Stimulated activated CD4-positive, alpha-beta T cell treated with anti-CD3 and anti-CD28 coated beads, Interleukin-4, amount 100 ng/mL, for 4 hours (primary cell): Measurements from ENCODE around the gene RECQL.
A peak's percentile ranks its signal among the peaks of the same experiment; 100 is the strongest.
"Not testable (repeated sequence)": the region's sequence is repeated elsewhere in the genome, so short reads cannot be mapped to it uniquely, and the experiment has no call there.

Experiments
- DNase-seq, 2 experiments: peaks; one replicate each; pipeline ENCODE4 v3.0.0-alpha.2; 2020

Gene RECQL

DNA sequence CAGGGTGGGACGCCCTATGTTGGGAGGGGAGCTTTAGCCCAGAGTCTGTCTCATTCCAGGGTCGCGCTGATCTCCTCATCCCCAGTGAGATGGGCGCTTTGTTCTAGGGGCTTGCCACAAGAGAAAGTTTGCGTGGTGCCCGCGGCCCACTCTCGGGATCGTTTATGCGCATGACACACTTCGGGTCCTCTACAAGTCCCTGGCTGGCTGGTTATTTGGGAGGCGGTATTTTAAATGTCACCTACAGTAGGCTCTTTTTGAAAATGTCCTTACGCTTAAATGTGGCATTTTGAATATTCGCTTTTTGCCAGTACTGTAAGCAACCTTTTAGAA is 695 bp upstream of the RECQL start:
- DNase-seq = peak; percentile 21 to 38

DNA sequence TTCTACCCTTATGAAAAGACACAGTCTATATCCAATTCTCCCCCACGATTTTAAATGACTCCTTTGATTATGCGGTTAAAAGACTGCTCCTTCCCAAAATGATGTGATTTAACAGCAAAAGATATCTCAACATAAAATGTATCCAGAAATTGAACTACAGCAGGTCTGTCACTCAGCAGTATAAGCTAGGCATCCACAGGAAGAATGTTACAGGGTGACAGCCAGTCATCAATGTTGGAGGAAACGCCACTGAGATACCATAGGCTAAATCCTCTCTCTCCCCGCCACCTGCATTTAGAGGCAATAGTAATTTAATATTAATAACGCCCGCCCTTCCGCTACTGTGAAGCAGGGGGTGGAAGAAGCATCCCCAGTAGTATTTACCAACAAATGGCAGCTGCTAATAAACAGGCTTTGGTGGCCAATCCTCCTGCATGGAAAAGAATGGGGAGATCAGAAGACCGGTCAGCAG is 613 bp downstream of the RECQL start:
- DNase-seq = no peak

DNA sequence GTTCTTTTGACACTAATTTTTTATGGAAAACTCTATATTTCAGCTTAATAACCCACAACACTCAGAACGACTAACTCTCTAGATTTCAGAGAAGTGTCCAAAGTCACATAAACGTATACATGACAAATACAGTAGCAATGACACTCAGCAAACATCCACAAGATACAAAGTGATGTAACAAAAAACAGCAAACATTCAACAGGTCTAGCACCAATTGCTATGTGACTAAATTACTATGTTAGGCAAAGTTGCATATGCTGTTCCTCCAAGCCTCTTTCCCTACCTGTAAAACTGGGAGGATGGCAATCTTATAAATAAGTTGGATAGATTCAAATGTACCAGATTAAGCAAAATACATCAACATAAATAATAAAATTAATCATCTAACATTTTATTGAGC is 1.7 kb downstream of the RECQL start:
- no peak for DNase-seq

DNA sequence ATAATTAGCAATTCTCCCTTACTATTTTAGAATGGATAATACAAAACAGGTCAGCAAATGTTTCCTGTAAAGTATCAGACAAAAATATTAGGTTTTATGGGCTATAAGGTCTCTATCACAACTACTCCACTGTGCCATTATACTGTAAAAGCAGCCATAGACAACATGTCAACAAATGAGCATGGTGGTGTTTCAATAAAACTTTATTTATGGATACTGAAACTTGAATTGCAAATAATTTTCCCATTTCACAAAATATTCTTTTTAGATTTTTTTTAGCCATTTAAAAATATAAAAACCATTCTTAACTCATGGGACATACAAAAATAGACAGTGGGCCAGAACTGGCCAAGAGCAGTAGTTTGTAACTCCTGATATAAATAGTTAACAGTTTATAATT is 15.4 kb downstream of the RECQL start:
- no peak for DNase-seq

DNA sequence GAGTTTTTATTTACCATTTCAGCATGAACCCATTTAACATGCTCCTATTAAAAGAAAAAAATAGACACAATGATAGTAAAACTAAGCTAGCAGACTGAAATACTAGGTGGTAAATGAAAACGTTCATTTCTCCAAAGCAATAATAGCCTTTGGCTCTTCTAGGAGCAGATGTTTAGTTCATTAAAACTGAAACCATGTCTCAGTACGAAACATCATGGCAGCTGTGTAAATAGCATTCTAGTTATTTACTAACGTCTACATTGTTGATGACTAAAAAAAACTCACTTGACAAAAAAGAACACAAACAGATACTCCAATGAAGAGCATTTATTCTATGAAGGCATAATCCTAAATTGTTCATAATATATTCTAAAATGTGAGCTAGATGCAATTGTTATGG is 17.9 kb downstream of the RECQL start:
- no peak for DNase-seq

DNA sequence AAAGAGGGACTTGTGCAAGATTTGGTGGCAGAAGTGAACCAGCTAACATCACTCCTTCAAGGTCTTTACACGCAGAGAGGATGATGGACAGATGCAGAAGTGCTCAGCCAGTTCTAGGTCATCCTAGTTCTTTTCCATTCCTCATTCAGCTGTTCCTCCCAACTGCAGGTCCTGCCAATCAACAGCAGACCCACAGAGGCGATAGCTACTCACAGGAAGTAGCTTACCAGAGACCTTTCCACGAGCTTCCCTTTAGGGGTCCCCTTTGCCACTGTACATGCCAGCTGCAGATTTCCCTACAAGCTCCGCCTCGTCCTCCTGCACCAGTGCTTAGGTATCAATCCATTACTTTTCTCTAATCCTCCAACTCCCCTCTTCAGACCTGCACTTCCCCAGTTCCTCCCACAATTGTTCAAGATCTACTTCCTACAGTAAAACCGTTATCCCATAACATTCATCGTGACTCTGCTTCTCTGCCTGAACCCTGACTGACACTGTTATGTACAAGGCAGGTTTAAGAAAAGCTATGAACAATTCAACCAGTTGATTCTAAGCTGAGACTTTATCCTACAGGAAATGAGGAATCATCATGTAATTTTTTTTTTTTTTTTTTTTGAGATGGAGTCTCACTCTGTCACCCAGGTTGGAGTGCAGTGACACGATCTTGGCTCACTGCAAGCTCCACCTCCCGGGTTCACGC is 22.5 kb downstream of the RECQL start:
- DNase-seq = no peak

DNA sequence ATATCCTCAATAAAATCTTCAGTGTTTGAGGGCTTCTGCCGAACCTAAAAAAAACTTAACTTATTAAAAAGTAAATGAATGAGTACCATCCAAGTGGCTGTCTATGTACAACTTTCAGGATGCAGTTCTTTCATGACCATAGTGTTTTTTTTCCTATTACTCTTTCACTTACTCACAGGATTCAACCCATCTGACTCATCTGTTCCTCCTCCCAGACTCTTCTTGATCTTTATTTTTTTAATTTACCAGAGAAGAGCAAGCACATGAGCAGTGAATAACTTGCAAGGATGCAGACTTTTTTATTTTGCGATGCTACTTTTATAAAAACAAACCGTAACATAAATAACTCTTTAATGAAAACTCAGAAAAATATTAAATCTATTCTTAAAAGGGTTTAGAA is 24.5 kb downstream of the RECQL start:
- no peak for DNase-seq

DNA sequence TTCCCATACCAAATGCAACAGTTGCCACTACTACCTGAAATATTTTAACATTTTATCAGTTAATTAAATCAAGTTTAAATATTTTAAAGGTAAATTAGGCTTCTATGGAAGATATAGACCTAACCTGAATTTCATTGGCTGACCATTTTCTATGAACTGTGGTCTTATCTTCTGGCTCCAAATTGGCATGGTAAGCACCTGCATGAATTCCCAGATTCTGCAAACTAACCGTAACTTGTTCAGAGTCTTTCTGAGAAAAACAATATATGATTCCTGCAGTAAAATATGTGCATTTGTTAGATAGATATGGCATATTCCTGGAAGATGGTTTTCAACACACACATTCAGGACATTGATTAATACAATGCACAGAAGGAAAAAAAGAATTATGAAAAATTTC is 25.9 kb downstream of the RECQL start:
- DNase-seq = no peak

DNA sequence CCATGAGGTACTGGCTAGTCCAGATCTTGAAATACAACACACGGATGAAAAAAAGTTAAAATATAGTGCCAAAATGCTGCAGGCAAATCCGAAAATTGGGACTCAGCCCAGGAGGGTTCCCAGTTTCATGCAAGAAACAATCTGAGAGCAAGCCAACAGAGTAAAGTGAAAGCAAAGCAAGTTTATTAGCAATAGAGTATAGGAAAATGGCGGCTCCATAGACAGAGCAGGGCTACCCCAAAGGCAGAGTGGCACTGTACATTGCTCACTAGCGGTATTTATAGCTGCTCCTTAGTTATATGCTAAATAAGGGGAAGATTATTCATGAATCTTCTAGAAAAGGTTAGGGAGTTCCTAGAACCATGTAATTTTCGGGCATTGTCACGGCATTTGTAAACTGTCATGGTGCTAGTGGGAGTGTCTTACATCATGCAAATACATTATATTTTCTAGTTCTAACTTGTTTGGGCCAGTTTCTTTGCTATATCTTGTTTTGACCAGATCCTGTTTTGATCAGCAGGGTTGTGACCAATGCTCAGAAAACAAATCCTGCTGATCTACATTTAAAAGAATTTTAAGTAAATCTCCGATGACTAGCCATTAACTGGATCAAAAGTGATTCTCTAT is 29.1 kb downstream of the RECQL start:
- DNase-seq = no peak

DNA sequence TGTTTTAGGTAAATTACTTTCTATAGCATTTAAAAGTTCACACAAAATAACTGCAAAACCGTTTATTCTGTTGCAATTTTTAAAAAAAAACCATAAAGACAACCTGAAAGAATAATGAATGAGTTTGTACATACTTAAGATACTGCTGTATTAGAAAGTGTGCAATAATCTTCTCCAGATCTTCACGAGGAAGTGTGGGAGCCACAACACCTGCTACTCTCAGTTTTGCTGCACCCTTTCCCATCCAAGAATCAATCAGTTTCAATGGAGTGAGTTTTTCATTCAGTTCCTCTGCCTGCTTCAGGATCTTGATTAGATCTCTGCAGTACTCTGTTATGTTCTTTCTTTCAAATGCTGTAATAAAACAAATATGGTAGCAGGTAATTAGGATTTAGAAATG is 30.1 kb downstream of the RECQL start:
- no peak for DNase-seq

DNA sequence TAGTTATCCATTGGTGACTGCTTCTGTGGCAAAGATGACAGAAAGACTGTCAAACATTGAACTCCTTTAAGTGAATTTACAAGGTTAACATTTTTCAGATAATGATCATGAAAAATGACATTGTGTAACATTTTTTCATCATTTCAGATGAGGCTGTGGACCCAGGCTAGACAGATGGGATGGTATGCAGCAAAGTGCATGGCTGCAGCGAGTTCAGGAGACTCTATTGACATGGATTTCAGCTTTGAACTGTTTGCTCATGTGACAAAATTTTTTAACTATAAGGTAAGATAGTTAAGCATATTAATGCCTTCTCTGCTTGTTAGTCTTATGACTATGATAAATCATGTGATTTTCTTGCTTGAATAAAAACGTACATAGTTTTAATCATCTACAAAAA is 34.1 kb downstream of the RECQL start:
- not testable (repeated sequence) for DNase-seq

DNA sequence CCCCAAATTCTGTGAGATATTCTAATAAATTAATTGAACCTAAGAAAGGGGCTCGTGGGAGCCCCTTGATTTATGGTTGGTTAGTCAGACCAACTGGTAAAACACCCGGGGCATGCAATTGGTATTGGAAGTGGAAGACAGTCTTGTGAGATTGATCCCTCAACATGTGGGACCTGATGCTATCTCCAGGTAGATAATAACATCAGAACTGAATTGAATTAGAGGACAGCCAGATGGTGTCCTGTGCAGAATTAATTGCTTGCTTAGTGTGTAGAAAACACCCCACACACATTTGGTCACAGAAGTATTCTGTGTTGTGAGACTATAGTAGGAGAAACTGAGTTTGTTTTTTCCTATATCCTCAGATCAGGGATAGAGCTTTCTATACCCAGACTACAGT is 42.0 kb downstream of the RECQL start:
- DNase-seq = no peak

DNA sequence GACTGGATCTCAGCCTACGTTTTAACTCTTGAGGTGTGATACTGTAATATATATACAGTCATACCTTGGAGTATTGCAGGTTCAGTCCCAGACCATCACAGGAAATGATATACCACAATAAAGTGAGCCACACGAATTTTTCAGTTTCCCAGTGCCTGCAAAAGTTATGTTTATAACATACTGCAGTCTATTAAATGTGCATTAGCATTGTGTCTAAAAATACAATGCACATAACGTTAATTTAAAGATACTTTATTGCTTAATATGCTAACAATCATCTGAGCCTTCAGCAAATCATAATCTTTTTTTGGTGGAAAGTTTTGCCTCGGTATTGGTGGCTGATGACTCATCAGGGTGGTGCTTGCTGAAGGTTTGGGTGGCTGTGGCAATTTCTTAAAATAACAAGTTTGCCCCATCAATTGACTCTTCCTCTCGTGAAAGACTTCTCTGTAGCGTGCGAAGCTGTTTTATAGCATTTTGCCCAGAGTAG is 45.1 kb downstream of the RECQL start:
- peak; percentile 5 to 30 for DNase-seq

DNA sequence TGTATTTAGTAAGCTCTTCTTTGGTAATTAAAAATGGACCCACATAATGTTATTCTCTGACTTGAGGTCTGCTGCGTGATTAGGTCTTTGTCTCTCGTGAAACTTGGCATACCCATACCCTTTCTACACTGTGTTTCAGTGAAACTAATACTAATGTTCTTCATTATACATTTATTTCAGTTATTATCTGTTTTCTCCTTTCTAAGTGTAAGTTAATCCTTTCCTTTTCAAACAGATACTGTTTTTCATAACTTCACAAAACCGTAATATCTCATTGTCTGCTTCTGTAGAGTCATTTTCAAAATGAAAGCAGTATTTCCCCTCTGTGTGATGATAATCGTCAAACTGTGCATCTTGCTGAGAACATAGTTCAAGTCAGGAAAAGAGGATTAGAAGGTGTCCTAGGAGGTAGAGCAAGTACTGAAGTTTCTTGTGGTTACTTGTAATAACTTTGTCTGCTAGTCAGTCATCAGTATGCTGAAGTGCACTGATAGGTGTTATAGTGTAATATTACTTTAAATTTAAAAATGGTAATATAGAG is 48.1 kb downstream of the RECQL start:
- no peak for DNase-seq

DNA sequence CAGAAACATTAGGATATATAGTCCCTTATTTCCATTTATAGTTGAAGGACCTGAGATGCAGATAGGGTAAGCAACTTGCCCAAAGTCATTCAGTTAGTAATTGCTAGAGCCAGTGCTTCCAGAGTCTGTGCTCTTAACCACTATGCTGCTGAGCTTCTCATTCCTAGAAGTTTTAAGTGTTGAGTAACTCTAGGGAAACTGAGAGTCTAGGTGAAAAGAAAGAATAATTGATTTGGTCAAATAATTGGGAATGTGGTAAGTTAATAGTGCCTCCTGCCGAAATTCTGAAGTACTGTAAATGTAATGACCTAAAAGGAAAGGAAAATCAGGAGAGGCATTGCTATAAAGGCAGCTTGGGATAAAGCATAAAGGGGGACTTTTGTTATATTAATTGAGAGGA is 49.9 kb downstream of the RECQL start:
- DNase-seq = no peak

DNA sequence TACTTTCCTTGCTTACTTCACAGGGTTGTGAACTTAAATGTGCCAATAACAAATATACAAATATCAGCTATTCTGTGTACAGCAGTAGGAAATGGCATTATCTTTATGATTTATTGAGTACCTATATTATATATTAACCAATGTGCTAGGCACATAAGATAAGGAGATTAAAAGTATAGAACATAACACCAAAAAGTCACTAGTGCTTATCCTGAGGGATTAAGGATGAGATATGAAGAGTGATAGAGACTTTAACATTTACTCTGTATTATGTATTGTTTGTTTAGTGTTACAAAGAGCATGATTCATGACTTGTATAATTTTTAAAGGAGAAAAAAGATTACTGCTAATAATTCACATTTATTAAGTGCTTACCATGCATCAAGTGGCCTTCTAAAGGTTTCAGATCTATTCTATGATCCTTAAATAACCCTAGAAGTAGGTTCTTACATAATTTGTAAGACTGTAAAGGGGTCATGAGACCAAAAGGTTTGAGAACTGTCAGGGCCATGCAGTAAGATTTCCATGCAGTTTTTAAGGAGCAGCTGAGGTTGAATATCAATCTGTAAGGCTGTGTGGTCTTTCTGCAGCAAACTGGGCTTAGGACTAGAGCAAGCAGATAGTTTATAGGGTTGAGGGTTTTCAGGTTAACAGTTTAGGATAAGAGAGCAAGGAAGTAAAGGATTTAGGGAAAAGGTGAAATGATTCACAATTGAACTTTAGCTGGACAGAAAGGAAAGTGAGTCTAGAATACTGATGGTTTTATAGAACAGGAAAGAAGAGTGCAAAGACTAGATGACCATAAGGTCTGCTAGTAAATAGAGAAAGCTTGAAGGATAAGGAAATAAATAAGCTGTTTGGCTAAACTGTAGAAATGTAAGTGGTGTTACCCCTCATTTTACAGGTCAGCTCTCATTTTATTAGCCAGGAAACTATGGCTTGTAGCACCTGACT is 57.0 kb downstream of the RECQL start:
- no peak for DNase-seq

DNA sequence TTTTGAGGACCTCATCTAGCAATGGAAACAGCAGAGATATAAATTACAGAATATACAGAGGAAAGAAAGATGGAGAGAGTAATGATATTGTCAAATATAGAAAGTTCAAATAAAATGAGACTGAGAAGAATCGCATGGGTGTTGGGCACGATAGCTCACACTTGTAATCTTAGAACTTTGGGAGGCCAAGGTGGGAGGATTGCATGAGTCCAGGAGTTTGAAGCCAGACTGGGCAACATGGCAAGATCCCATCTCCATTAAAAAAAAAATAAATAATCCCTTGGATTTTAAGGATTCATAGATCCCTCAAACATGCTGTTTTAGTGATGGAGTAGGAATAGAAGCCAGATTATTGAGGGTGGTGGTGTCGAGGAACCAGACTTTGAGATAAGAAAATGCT is 62.1 kb downstream of the RECQL start:
- no peak for DNase-seq

DNA sequence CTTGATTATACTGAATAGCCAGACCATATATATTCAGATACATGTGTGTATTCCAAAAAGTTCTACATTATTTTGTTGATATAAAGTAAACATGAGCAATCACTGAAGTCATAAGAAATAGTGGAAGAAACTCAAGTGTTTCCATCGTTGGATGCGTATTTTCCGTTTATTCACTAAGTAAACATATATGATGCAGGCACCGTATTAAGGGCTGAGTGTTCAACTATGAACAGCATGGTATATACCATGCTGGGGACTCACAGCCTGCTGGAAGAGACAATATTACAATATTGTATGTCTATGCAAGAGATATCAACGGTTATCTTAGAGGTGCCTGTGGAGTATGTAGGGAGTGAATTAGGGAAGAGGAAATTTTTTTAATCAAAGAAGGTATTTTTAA is 62.8 kb downstream of the RECQL start:
- DNase-seq = no peak

DNA sequence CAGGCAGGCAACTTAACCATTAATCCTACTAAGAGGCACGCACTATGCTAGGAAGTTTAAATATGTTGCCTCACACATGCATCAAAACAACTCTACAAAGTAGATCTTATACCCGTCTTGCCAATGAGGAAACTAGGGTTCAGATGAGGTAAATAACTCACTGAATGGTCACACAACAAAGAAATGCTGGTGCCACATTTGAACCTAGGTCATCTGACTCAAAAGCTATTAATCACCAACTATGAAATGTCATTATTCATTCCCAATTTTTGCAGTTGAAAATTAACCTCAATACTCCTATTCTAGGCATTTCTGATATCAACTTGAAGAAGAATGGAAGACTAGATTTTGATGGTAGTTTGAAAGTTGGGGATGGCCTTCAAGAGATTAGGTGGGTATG is 66.7 kb downstream of the RECQL start:
- DNase-seq = no peak

DNA sequence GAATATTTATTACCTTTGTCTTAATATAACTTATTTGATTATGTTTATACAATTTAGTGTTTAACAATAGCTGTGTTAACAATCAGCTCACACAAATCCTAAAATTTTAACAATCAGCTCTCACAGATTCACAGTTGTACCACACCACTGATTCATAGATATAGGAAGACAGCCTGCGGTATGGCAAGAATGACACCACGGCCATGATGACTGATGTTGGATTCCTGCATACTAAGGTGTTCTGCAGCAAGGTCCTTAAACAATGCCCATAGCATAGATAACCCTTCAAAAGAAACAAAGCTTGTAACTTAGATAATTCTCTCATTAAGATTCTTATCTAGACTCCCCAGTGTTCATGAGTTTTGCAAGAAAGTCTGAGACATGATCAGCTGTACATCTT is 67.9 kb downstream of the RECQL start:
- DNase-seq = no peak

DNA sequence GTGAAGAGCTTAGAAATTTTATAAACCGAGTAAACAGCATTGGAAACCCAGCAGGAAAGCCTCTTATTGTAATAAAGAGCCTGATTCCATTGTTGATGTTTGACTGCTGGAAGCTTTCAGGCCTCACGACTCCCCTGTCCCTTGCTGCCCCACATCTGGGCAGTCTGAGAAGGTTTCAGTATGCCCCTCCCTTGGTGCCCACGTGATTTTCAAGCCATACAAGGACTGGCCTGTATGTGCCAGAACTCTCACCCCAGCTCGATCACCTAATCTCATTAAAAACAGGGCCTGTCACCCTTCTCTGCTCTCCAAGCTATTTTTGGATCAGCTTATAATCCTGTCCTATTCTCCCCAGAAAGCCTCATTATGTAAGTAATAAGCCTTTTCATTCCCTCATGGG is 71.4 kb downstream of the RECQL start:
- DNase-seq = no peak

DNA sequence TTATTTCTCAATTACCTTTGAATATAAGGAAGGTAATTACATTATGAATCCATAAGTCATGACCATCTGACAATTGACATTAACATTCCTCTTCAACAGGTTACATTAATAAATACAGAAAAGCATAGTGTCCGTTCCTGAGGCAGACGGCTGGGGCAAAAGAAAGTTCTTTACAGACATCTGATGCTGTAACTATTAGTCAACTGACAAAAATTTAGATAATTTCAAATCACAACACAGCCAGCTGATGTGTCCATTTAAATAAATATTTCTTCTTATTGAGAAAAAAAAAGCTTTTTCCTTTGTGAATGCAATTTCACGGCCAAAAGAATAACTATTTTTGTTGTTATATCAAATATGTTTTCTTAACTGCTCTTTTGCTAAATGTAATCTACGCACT is 73.2 kb downstream of the RECQL start:
- DNase-seq = no peak

DNA sequence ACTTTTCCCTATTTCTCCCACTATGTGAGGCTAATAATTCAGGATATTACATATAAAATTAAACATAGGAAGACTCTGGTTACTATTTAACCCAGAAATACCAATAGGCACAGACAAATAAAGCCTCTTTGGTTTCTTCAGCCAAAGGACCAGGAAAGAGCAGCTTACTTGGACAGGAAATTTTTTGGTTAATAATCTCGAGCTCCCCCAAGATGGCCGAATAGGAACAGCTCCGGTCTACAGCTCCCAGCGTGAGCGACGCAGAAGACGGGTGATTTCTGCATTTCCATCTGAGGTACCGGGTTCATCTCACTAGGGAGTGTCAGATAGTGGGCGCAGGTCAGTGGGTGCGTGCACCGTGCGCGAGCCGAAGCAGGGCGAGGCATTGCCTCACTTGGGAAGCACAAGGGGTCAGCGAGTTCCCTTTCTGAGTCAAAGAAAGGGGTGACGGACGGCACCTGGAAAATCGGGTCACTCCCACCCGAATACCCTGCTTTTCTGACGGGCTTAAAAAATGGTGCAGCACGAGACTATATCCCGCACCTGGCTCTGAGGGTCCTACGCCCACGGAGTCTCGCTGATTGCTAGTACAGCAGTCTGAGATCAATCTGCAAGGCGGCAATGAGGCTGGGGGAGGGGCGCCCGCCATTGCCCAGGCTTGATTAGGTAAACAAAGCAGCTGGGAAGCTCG is 82.3 kb downstream of the RECQL start:
- DNase-seq = not testable (repeated sequence)
